GM12801 (cell line): Measurements from ENCODE around the gene PWWP2A.

Experiments used
- CTCF ChIP-seq: IDR thresholded peaks from one replicate; pipeline ENCODE4 v1.5.1; 2011; ENCODE audit warnings: control low read depth; ENCODE audit not compliant: insufficient read length; ENCODE audit errors: extremely low read depth

PWWP2A gene

GRCh38 chr5:160082614-160083500 lies 36.4 kb downstream of the PWWP2A start:
- no peak for TF ChIP-seq CTCF

GRCh38 chr5:160081495-160081894 lies 37.8 kb downstream of the PWWP2A start:
- no peak for TF ChIP-seq CTCF

DNA sequence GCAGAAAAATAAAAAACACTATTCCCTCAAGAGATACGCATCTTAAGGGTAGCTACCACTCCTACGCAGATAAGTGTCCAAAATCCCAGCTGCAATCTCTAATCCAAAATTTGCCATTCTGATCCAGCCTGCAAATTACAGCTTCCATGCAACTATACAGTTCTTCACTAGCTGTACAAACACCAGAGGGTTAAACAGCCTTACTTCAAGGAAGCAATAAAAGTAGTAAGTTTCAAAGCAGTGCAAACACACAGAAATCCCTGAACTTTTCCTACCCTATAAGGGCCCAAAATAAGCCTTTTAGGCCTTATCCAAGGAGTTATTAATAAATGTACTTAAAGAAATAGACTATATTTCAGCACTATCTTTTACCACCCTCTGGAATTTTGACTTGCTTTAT lies 39.5 kb downstream of the PWWP2A start:
- no peak for TF ChIP-seq CTCF

GRCh38 chr5:160076997-160077396 lies 42.3 kb downstream of the PWWP2A start:
- no peak for TF ChIP-seq CTCF

GRCh38 chr5:160075073-160075472 lies 44.2 kb downstream of the PWWP2A start:
- no peak for TF ChIP-seq CTCF

DNA sequence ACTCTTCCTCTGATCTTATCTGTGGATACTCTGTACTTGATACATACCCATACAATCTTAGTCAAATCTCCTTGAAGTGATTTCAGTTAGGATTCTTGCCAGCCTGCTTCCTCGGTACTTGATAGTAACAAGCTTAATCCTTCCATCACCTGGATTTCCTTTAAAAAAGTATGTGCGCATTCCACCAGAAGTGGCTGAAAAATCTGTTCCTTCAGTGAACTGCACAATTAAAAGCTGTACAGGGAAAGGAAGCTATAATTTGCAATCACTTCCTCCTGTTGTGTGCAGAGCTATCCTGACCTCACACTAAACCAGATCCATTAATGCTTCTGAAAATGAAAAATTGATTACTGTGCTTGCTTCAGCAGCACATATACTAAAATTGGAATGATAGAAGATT lies 47.3 kb downstream of the PWWP2A start:
- no peak for TF ChIP-seq CTCF

DNA sequence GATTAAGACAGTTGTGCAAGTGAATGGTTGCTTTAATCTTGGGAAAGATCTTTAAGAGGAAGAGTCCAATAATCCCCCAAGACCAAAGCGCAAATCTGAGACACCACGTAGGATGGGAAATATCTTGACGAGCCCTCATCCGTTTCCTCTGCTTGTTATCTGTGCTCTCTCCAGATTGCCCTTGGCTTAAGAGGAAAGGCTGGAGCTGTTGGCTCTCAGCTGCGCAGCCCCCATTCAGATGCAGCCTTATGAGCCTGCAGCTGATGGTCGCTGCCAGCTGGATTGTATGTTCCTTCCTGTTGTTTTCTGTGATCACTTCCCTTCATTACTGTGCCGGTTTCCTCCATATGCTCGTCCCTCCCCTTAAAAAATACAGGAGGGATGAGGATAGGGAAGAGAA lies 47.7 kb downstream of the PWWP2A start:
- no peak for TF ChIP-seq CTCF
